HG03196 (cell line): Measurements from ENCODE around the gene WNT5B.

Experiments used
- ATAC-seq: cut with Tn5 transposase; IDR thresholded peaks from one replicate; pipeline ENCODE4 v1.9.1; 2021; ENCODE audit not compliant: unreplicated experiment

Gene WNT5B

DNA sequence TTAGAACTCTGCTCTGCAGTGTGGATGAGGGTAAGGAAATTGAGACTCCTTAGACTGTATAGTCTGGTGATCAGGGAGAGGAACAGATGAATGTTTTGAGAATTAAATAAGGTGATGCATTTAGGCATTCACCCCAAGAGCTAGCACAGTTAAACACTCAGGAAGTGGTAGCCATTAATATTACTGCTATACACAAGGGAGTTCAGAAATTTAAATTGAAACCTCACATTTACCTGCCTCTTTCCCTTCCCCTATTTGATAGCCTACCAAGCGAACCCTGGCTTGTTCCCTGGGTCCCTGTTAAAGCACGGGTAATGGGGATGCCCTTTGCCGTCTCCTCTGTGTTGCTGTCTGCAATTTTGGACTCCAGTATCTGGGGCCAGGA lies 18.2 kb downstream of the WNT5B start:
- ATAC-seq: no peak

DNA sequence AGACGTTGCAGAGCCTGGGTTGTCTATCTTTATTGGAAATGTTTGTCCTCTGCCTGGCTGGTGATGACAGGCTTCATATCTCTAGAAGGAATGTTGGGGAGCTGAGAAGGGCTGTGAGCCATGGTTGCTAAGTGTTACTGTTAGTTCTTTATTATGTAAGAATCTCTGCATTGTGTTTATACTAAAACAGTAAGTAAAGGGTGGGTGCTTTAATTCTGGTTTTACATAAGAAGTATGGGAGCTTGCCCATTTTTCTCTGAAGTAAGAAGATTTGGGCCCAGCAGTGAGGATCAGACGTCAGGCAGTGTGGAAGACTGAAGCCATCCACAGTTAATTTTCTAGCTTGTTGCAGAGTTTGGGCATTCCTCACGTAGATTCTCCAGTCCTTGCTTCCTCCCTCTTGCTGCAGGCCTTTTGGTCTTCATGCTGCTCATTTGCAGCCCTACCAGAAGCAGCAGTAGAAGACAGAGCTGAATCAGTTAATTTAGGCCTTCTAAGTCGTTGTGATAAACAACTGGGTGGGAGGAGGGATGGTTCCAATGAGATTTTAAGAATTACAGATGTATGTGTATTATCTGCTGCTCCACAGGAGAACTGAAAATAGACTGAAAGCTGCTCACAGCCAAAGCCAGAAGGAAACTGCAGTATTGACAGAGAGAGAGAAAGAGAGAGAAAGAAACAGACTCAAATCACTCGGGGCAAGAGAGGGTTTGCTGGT lies 21.4 kb downstream of the WNT5B start:
- ATAC-seq: no peak

DNA sequence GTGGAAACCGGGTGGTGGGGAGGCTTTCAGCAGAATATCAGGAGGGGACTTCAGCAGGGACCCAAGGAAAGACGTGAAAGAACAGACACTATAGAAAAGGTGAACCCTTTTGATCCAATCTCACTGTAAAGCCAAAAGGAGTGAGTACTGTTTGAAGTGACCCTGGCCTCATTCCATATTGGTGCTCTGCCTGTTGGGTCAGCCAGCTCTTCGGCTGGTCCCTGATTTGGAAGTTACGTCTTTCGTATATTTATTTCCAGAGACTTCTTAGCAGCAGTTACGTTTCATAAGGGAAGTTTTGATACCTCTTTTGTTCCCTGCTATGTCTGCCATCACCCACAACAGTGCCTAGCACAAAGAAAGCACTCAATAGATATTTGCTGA lies 21.9 kb downstream of the WNT5B start:
- ATAC-seq: no peak

DNA sequence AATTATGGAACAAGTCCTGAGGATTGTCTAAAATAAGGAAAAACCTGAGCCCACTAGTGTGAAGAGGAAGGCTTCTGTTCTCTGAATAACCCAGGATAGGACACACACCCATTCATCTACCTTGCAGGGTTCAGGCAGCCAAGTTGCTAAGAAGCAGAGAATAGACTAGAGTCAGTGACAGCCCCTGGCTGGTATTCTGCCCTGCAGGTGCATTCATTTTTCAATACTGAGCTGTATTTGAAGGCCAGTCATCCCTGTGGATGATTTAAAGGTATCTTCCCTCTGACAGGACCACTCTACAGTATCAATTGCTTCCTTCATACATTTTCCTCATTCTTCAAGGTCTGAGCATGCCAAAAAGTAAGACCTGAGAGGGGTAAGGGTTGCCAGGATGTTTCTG lies 22.9 kb downstream of the WNT5B start:
- no peak for ATAC-seq

DNA sequence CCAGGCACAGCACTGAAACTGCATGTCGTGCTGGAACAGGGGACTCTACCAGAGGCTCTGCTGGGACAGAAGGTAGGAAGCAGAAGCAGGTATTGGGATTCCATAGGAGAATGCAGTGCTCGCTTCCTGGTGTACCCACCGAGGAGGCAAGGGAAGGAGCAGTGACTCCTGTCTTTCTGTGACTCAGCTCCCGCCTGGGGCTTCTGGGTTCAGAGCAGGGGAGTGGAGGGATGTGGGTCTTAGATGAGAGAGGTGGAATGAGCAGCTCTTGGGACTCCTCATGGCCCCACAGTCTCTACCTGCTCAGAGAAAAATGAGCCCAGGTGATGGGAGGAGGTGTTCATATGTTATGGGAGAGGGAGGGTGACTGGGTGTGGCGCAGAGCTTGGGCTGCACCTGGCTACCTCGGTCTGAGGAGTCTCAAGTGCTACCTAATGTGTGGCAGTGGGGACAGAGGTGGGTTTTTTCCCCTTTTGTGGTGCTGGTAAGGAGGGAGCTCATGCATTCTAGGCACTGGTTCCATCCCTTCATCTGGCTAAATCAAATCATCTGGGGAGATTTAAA lies 26.3 kb downstream of the WNT5B start:
- ATAC-seq: no peak

DNA sequence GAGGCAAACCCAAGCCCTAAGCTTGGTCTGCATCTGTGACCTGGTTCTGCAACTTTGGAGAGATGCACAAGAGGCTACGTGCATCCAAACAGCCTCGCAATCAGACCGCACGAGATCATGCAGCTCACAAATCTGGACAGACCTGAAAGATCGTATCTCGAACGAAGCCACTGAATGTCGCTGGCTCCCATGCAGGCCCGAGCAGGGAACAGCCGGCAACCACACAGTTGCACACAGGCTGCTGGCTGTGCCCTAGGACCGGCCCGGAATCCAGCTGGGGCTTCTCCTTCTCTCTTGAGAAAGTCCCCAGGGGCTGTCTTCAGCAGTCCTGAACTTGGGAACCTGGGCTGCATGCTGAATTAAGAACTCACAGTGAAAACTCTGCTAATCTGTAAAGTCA lies 27.9 kb downstream of the WNT5B start:
- ATAC-seq: no peak

DNA sequence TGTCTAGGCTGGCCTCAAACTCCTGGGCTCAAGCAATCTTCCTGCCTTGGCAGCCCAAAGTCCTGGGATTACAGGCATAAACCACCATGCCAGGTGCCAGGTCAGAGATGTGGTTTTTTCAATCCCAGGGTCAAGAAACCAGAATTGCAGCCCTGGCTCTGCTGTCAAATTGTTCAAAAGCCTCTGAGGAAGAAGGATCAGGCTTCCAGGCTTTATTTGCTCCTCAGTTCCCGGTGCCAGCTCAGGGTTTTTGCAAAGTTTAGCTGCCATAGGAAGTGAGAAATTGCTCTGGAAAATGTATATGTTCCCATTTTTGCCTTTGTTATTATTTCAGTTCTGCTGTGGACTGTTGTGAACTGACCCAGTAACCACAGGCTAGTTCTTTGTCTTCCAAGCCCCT lies 28.7 kb downstream of the WNT5B start:
- no peak for ATAC-seq

DNA sequence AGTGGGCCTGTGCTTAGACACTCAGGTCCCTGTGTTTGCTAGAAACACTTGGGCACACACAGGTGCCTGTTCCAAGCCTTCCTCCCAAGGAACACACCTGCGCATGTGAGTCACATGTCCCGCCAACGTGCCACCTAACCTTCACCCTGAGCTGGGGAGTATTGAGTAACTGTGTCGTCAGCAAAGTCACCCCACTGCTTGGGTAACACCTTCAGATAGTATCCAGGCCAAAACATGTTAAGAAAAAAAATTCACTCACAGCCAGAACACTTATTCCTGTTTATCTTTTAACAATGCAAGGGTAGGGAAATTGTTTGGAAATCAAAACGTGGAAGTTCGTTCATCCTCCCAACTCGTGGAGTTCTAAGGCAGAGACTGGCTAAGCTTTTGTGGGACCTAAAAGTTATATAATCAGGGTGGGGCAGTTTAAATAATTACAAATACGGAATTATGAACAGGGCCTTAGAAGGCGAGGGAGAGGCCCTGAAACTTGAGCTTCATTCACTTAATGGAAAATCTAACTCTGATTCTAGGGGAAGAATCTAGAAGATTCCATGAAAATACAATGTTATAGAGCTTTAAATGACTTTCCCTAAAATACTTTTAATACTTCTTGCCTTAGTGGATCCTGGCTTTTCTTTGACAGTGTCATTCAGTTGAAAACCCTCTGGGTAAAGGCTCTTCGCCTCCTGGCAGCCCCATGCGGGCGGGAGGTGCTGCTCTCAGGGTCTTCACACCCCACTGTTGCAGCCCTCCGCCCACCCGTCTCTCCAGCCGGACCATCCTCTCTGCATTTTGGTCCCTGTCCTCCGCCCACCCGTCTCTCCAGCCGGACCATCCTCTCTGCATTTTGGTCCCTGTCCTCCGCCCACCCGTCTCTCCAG lies 31.5 kb downstream of the WNT5B start:
- ATAC-seq: no peak

DNA sequence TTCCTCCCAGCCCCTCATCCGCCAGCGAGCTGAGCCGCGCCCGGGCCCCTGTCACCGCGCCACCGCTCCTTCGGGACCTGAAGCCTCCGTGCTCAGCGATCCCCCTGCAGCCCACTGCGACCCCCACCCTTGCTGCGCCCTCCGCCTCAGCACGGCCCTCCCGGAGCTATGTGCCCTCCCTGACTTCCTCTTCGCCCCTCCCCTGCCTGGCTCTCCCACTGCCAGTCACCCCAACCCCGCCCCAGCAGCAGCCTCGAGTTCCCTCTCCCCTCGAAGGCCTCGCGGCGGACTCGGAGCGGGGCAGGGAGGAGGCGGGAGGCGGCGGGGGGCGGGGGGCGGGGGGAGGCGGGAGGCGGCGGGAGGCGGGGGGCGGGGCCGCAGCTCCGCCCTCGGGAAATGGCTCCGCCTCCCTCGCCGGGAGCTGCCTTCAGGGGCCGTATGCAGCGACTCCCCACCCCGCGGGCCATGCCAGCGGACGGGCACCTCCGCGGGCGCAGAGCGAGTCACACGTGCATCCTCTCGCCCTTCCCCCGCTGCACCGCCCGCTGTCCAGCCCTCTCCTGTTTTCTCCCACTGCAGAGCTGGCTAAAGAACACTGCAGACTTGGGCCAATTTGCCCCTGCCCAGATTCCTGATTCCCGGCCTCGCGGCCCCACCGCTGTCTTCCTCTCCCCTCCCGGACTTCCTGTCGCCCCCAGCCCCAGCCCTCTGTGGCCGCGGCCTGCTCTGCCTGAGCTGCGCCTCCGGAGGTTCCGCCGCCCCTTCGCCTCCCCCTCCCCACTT lies 32.7 kb downstream of the WNT5B start:
- ATAC-seq: peak; percentile 74

DNA sequence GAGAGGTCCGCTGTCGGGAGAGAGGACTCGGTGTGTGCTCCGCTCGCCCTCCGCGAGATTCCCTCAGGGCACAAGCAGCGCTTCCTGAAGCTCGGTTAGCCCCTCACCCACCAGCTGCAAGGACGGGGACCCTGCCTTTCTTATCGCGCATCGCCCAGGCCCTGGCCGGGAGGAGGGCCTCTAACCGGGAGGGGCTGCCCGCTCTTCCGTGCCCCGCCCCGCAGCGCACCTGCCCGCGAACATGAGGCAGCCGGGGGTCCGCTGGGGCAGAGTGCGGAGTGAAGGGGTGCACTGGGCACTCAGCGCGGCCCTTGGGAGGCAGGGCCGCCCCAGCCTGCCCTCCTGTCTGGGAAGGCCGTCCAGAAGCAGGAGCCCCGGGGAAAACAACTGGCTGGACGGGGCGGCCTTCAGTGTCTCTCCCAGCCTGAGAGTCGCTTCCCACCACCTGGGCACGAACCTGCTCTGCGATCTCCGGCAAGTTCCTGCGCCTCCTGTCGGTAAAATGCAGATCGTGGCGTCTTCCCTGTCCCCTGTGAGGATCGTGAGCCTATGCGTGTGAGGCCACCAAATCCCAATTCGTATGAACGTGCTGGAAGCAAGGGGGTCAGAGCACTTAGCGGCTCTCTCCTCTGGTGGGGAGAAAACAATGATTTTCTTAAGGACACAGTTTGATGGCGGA lies 33.9 kb downstream of the WNT5B start:
- no peak for ATAC-seq

DNA sequence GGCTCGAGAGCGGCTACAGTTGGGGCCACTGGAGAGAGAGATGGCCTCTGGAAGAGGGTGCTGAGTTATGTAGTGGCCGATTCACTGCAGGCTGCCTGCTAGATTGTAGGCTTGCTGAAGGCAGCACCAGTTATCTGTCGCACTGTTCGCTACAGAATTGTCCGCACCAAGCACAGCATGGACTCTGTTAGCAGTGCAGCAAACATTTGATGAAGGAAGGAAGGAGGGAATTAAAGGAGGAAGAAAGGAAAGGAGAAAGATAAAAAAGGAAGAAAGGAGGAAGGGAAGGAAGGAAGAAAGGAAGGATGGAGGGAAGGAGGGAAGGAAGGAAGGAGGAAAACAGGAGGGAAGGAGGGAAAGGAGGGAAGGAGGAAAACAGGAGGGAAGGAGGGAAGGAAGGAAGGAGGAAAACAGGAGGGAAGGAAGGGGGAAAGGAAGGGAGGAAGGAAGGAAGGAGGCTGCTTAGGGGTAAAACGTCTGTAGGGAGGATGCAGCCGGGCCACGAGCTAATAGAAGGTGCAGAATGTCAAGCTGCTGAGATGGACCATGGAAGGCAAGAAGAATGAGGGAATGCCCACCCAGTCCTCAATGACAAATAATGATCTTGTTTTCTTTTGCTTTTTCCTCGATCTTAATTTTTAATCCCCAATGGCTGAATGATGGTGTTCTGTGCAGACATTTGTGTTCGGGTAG lies 34.6 kb downstream of the WNT5B start:
- ATAC-seq: no peak

DNA sequence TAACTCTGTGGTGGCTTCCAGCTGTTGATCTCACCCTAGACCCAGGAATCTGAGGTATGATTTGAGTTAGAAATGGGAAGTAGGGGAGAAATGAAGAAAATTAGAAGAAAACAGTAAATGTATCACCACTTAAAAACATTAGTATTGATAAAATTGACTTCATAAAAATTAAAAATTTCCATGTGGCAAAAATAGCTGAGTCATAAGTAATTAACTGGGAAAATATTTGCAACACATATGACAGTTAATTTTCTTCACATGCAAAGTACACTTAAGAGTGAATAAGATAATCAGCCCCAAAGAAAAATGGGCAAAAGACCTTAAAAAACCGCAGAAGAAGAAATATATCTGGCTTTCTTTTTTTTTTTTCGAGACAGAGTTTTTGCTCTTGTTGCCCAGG lies 36.3 kb downstream of the WNT5B start:
- no peak for ATAC-seq

DNA sequence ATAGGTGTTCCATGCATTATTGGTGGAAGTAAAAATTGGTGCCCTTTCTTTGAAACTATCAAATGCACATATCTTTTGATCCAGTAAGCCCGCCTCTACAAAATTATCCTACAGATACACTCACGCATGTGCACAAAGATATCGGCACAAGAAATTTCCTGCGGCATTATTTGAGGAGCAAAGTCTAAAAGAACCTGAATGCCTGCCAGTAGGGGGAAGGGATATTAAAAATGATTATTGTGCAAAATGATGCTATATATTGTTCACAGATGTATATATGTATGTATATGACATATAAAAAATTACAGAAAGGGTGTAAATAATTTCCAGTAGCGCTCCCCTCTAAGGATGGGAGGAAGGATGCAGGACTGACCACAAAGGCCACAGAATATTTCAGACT lies 37.2 kb downstream of the WNT5B start:
- ATAC-seq: no peak

DNA sequence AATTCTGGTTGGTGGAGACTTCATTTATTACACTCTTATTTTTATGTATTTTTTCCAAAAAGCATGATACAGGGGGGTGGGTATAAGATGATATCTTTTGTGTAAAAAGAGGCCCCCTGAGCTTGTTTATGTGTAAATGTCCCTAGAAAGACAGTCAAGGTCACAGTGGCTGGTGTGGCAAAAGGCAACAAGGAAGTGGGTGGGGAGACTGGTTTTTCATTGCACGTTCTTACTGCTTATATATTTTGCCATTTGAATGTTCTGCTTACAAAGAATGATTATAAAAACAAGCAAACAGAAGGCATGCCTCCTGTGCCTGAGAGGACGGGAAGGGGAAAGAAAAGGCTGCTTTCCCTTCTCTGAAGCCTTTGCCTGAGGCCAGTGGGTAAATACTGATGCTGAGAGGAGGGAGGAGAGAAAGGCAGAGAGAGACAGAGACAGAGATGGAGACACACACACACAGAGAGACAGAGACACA lies 37.7 kb downstream of the WNT5B start:
- no peak for ATAC-seq

DNA sequence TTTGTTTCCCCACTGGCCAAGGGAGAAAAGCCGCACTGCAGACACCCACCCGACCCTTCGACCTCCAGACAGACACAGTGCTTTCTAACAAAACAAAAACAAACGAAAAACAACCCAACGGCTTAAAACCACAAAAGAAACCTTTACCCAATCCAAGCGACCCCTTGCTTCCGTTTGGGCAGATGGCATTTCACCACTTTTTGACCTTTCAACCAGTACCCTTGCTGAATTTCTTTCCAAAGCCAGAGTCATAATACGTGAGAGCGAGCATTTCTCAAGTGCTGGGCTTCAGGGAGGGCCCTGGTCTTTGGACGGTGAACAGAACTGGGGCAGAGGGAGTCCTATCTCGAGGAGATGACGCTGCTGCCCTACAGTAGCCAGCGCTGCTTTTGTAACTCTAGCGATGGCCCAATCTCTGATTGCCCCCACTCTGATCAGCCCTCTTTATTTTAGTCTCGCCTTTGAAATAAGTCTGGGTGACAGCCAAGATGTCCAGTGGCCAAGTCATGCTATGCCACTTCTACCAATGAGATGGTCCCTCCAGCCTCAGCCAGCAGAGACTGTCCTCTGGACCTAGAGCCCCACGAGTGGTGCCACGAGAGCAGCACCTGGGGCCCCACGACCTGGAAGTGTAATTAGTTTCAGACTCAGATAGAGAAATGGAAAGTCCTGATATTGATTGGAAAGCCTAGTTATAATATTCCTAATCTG lies 40.0 kb downstream of the WNT5B start:
- ATAC-seq: no peak

DNA sequence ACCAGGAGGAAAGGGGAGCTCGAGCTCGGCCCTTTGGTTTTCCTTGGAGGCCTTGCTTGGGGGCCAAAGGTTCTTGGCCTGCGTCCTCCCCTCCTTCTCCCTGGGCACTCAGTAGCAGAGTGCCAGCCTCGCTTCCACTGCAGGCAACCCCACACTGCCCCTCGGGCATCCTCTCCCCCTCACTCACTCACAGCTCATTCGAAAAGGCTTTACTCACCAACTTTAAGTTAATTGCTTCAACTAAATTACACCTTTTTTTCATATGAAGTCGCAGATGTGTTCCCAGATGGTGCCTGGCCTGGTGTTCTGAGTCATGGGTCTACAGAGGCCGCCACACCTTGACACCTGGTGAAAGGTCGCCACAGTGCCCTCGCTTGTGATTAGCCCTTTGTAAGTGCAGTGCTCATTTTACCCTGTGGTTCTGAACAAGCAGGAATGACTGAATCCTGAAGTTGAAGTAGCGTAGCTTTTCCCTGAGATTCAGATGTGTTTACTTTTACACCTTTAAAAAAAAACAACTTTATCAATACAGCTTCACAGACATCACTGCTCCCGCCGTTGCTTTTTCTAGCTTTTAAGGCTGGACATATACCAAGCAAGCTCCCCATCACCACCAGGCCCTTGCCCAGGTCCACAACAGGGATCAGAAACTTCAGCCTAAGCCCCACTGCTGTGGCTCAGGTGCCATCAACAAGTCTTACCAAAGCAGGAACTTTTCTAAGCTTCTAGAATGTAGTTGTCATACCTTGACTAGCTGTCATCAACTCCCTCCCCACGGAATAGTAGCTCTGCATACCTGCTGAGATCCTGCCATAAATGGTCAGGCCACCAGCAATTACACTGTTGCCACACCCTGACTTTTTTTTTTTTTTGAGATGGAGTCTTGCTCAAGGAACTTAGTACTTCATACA lies 41.6 kb downstream of the WNT5B start:
- no peak for ATAC-seq

DNA sequence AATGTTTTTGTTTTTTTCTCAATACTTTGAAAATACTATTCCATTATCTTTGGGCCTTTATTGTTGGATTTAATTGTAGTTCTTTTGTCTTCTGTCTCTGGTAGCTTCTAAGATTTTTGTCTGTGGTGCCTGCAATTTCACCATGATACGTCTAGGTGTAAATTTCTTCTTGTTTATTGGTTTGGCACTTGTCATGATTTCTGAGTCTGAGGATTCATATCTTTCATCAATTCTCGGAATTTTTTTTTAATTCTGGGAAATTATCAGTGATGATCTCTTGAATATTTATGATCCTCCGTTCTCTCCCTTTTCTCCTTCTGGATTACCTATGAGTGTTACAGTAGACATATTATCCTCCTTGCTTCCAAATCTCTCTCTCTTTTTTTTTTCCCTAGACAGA lies 47.0 kb downstream of the WNT5B start:
- no peak for ATAC-seq

DNA sequence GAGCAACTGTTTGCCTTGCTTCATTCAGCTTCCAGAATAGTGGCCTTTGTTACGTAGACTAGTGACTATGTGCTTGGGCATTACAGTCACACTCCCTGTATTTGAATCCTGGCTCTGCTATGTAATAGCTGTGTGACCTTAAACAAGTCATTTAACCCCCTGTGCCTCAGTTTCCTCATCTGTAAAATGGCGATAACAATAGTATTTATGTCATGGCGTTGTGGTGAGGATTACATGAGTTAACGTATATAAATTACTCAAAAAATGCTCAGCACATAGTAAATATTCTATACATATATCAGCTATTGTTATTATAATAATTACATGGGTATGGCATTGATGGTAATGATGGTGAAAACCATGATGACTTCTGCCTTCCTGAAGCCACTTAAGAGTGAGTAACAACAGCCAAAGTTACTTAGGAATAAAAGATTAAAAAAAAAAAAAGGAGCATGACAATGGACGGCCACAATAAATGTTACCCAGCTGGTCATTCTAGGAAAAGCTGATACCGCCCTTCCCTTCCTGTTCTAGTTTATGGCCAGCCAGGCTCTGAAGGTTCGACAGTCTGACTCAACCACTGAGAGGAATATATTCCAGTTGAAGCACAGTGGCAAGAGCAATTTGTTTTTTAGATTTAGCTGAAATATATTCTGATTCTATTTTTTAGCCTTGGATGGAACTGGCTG lies 51.9 kb downstream of the WNT5B start:
- no peak for ATAC-seq
